Measurements from ENCODE around the gene MTFP1. TPM values are rescaled to one million over a fixed set of nuclear protein-coding genes. Genes with fewer than 3 reads are reported as not detected.

MTFP1 gene
- total and polyA plus RNA-seq, 2 of the 4 experiments (the other 2 are of a cell fraction): 7.3 to 7.7 TPM

GRCh38 chr22:30386960-30387827 lies 38.4 kb upstream of the MTFP1 start, which contains the start of gene RNF215 (continued):
- TF ChIP-seq, protein P1, sequence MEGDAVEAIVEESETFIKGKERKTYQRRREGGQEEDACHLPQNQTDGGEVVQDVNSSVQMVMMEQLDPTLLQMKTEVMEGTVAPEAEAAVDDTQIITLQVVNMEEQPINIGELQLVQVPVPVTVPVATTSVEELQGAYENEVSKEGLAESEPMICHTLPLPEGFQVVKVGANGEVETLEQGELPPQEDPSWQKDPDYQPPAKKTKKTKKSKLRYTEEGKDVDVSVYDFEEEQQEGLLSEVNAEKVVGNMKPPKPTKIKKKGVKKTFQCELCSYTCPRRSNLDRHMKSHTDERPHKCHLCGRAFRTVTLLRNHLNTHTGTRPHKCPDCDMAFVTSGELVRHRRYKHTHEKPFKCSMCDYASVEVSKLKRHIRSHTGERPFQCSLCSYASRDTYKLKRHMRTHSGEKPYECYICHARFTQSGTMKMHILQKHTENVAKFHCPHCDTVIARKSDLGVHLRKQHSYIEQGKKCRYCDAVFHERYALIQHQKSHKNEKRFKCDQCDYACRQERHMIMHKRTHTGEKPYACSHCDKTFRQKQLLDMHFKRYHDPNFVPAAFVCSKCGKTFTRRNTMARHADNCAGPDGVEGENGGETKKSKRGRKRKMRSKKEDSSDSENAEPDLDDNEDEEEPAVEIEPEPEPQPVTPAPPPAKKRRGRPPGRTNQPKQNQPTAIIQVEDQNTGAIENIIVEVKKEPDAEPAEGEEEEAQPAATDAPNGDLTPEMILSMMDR (conservative IDR thresholded peaks at IDR 0.05; ENCODE audit: low read depth, low read length): peak; percentile 88
- no peak for TF ChIP-seq CEBPB (IDR thresholded peaks at IDR 0.05; ENCODE audit: low read depth, low read length)
